Caco-2 (cell line): ENCODE results near the gene KCND1. TPM values are rescaled to one million over a fixed set of nuclear protein-coding genes. Genes with fewer than 3 reads are reported as not detected.
A peak's percentile ranks its signal among the peaks of the same experiment; 100 is the strongest.

Experiments used
- BruUV-seq: library from RNA; stranded (reverse); fragments of 400-500 nt; replicated peaks from 2 replicates; lab custom pipeline; 2021; lab: Mats Ljungman, UMichigan
- CTCF ChIA-PET: fragments of 300-600 bp; sonication (Branson Sonifier 250); formaldehyde crosslinking; loops from one replicate; lab custom pipeline; 2022; ENCODE audit warnings: antibody characterized with exemption; lab: Charles Lee
- POLR2A ChIA-PET: fragments of 300-600 bp; sonication (Branson Sonifier 250); formaldehyde crosslinking; loops from one replicate; lab custom pipeline; 2022; ENCODE audit warnings: antibody characterized with exemption; lab: Charles Lee
- DNase-seq, 2 experiments: peaks; one replicate each; pipeline versions ENCODE4 v3.0.0 to v3.0.0-alpha.2; 2020 to 2022
- H3K27me3 ChIP-seq: replicated peaks from 2 replicates; pipeline ENCODE4 v1.6.0; 2011; ENCODE audit warnings: low read length; ENCODE audit not compliant: control insufficient read depth, insufficient read depth
- H3K36me3 ChIP-seq: 2 replicates; pipeline ENCODE4 v1.5.1; 2011; ENCODE audit warnings: low read length; ENCODE audit not compliant: control insufficient read depth, insufficient read depth
- H3K4me1 ChIP-seq: fragments of 250-450 bp; sonication (Bioruptor Pico); 2 replicates; pipeline ENCODE4 v1.5.1; 2020; ENCODE audit warnings: mild to moderate bottlenecking
- H3K4me3 ChIP-seq: 2 replicates; pipeline ENCODE4 v1.5.1; 2011; ENCODE audit warnings: low read depth, mild to moderate bottlenecking, control low read depth, low read length
- H3K9me3 ChIP-seq: fragments of 250-450 bp; sonication (Bioruptor Pico); 2 replicates; pipeline ENCODE4 v1.5.1; 2020; ENCODE audit warnings: mild to moderate bottlenecking, moderate library complexity
- H3K27ac Mint-ChIP-seq: one replicate; pipeline ENCODE4 v1.8.0; 2022; ENCODE audit warnings: mixed read lengths; ENCODE audit not compliant: unreplicated experiment
- H3K27me3 Mint-ChIP-seq: one replicate; pipeline ENCODE4 v1.8.0; 2022; ENCODE audit warnings: mixed read lengths; ENCODE audit not compliant: insufficient read depth, unreplicated experiment
- H3K36me3 Mint-ChIP-seq: one replicate; pipeline ENCODE4 v1.8.0; 2022; ENCODE audit warnings: mild to moderate bottlenecking, mixed read lengths; ENCODE audit not compliant: insufficient read depth, unreplicated experiment
- H3K4me1 Mint-ChIP-seq: one replicate; pipeline ENCODE4 v1.8.0; 2022; ENCODE audit warnings: low read depth, mixed read lengths; ENCODE audit not compliant: unreplicated experiment
- H3K4me3 Mint-ChIP-seq: one replicate; pipeline ENCODE4 v1.8.0; 2022; ENCODE audit warnings: mild to moderate bottlenecking, moderate library complexity, mixed read lengths; ENCODE audit not compliant: unreplicated experiment
- H3K9me3 Mint-ChIP-seq: one replicate; pipeline ENCODE4 v1.8.0; 2022; ENCODE audit warnings: mixed read lengths; ENCODE audit not compliant: unreplicated experiment
- CTCF ChIP-seq, 2 experiments: fragments of 200-600 bp in 1 of 2; IDR thresholded peaks; 1 replicate in 1 of 2; 2 replicates in 1 of 2; pipeline versions ENCODE4 v1.5.1 to v1.8.0; 2011 to 2022; ENCODE audit warnings: antibody characterized with exemption in 1 of 2, control low read depth in 1 of 2, inconsistent platforms in 1 of 2, low read depth in 1 of 2, low read length in 1 of 2, mild to moderate bottlenecking in 1 of 2, moderate library complexity in 1 of 2; ENCODE audit not compliant: insufficient read depth in 1 of 2, severe bottlenecking in 1 of 2, unreplicated experiment in 1 of 2
- intact Hi-C: fragments of 100-400 bp; cut with micrococcal nuclease; formaldehyde crosslinking; loops from one replicate; pipeline ENCODE4 v1.10.0; 2022; ENCODE audit not compliant: unreplicated experiment
- total RNA-seq: library from RNA; stranded (reverse); gene quantifications from 2 replicates; pipeline ENCODE4 v1.2.3, GENCODE V29; 2022

KCND1 gene
- total RNA-seq, 1 experiment from 2014 or later = 0.88 TPM

GRCh38 chrX:48927736-48928382, 43.8 kb downstream of the KCND1 start:
- H3K36me3 ChIP-seq = no peaks in the 10 kb centered on the region; the same call in 1 of the 2 replicates
- DNase-seq = no peak
- Mint-ChIP-seq H3K4me3 (no peak overlapping the region), H3K36me3 (peaks cover 32% of the 10 kb centered on the region), H3K27ac (no peak overlapping the region), H3K9me3 (no peaks in the 10 kb centered on the region), H3K4me1 (no peaks in the 10 kb centered on the region), H3K27me3 (no peaks in the 10 kb centered on the region)
- no peaks in the 10 kb centered on the region for H3K4me1 ChIP-seq
- intact Hi-C loops = no loop called here
- ChIA-PET CTCF (no interaction called here), POLR2A (no interaction called here)
- no TSS peak for BruUV-seq
- H3K9me3 ChIP-seq = no peaks in the 10 kb centered on the region
- no peaks in the 10 kb centered on the region for H3K27me3 ChIP-seq
- H3K4me3 ChIP-seq = no peak overlapping the region
- TF ChIP-seq CTCF (IDR thresholded peaks at IDR 0.05; ENCODE audit: insufficient read depth in 1 of 2, low read depth in 1 of 2, low read length in 1 of 2, severe bottlenecking in 1 of 2, unreplicated experiment in 1 of 2) = no peak

- POLR2A ChIA-PET = no interaction called here
- intact Hi-C loops = no loop called here
- Mint-ChIP-seq H3K4me3 (no peak overlapping the region), H3K4me1 (no peaks in the 10 kb centered on the region), H3K36me3 (peaks cover 29% of the 10 kb centered on the region), H3K9me3 (no peaks in the 10 kb centered on the region), H3K27me3 (no peaks in the 10 kb centered on the region), H3K27ac (no peak overlapping the region)
- no peaks in the 10 kb centered on the region for H3K27me3 ChIP-seq
- no peak overlapping the region for H3K4me3 ChIP-seq
- H3K4me1 ChIP-seq = no peaks in the 10 kb centered on the region
- DNase-seq = no peak
- no TSS peak for BruUV-seq
- no peaks in the 10 kb centered on the region; the same call in 1 of the 2 replicates for H3K36me3 ChIP-seq
- no peaks in the 10 kb centered on the region for H3K9me3 ChIP-seq
- CTCF ChIA-PET = no interaction called here
- TF ChIP-seq CTCF (IDR thresholded peaks at IDR 0.05; ENCODE audit: insufficient read depth in 1 of 2, low read depth in 1 of 2, low read length in 1 of 2, severe bottlenecking in 1 of 2, unreplicated experiment in 1 of 2) = no peak
Observed at GRCh38 chrX:48927123-48927522, 44.5 kb downstream of the KCND1 start.

- H3K4me3 ChIP-seq = no peak overlapping the region
- no peaks in the 10 kb centered on the region for H3K27me3 ChIP-seq
- TF ChIP-seq CTCF (IDR thresholded peaks at IDR 0.05; ENCODE audit: insufficient read depth in 1 of 2, low read depth in 1 of 2, low read length in 1 of 2, severe bottlenecking in 1 of 2, unreplicated experiment in 1 of 2) = no peak
- ChIA-PET CTCF (no interaction called here), POLR2A (no interaction called here)
- H3K4me1 ChIP-seq = no peaks in the 10 kb centered on the region
- DNase-seq = no peak
- intact Hi-C loops = no loop called here
- no peaks in the 10 kb centered on the region for H3K9me3 Mint-ChIP-seq
- BruUV-seq = no TSS peak
- peaks cover 7% of the 10 kb centered on the region for H3K4me1 Mint-ChIP-seq
- H3K36me3 ChIP-seq = no peaks in the 10 kb centered on the region; the same call in 1 of the 2 replicates
- H3K36me3 Mint-ChIP-seq = peaks cover 15% of the 10 kb centered on the region
- peak overlapping the region; percentile 23 for H3K27ac Mint-ChIP-seq
- H3K9me3 ChIP-seq = no peaks in the 10 kb centered on the region
- no peak overlapping the region for H3K4me3 Mint-ChIP-seq
- no peaks in the 10 kb centered on the region for H3K27me3 Mint-ChIP-seq
Observed at GRCh38 chrX:48924270-48924669, 47.4 kb downstream of the KCND1 start.
